GM15510 (cell line): ENCODE results near the gene TSPAN5.

ENCODE experiments used
- POLR2A ChIP-seq: IDR thresholded peaks from 3 replicates; pipeline ENCODE4 v1.6.1; 2011; ENCODE audit warnings: borderline replicate concordance; ENCODE audit not compliant: insufficient read length; ENCODE audit errors: extremely low read depth

The TSPAN5 gene

GRCh38 chr4:98639523-98639922 lies 18.9 kb downstream of the TSPAN5 start:
- TF ChIP-seq POLR2A, result no peak

- TF ChIP-seq POLR2A, result no peak
These were observed 19.3 kb downstream of the TSPAN5 start for GRCh38 chr4:98639108-98639507.

- no peak for TF ChIP-seq POLR2A
These were observed 19.8 kb downstream of the TSPAN5 start for GRCh38 chr4:98638661-98639060.

DNA sequence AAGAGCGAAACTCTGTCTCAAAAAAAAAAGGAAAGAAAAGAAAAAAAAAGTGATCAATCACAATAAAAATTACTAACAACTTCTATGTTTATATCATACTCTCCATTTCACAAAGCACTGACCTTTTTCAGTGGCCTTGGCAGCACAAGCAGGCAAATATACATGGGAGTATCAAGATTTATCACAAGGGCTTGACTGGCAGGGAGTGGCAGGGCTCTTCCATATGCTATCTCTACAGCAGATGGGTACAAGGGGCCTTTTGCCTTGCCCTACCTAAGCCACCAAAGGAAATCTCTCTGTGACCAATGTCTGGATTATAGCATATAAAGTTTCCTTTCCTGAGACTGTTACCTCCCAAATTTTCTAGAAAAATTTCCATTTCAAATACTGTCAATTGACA lies 24.4 kb downstream of the TSPAN5 start:
- no peak for TF ChIP-seq POLR2A

DNA sequence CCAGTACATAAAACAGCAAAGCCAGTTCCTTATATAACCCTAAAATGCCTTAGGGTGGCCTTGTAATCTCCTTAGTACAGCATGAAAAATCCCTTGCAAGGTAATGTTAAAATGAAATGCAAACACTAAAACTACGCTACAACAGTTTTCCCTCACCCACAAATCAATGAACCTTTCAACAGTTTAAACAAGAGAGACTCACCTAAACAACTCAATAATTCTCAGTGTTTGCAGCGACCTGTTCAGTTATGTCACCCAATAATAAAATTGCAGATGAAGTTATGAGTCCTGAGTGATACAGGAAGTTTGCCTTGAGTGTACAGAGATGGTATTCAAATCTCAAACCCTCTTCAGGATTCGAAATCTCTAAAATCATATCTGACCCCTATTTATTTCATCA lies 25.3 kb downstream of the TSPAN5 start:
- no peak for TF ChIP-seq POLR2A

- TF ChIP-seq POLR2A, result no peak
These were observed 26.2 kb downstream of the TSPAN5 start for GRCh38 chr4:98632258-98632657.

- TF ChIP-seq POLR2A, result no peak
These were observed 26.9 kb downstream of the TSPAN5 start for GRCh38 chr4:98631506-98631905.

DNA sequence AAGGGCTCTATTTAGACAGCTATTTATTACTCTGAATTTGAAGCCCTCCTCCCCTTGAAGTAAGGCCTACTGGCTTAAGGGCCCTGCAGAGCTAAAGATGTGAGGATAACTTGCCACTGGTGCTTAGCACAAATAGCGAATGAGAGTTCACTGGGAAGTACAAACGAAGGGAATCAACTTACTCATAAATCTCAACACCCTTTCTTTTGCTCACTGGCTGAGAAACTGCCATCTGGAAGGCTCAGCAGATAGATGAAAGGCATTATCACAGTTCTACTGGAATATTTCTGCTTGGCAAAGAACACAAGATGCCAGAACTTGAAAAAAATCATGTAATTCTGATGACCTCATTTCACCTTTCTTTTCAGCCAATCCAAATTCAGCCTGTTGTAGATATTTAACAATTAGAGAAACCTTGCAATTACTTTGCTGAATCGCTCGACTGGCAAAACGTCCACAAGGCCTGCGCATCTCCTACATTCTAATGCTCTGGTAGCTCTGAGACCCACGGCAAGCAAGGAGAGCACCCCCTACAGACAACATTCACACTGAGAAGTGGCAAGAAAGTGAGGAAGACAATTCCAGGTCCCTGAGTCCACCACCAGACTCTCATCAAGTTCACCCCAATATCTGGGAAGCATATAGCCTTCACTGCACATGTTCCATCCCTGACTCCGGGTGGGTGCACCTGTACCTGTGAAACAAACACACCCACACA lies 27.5 kb downstream of the TSPAN5 start:
- no peak for TF ChIP-seq POLR2A

DNA sequence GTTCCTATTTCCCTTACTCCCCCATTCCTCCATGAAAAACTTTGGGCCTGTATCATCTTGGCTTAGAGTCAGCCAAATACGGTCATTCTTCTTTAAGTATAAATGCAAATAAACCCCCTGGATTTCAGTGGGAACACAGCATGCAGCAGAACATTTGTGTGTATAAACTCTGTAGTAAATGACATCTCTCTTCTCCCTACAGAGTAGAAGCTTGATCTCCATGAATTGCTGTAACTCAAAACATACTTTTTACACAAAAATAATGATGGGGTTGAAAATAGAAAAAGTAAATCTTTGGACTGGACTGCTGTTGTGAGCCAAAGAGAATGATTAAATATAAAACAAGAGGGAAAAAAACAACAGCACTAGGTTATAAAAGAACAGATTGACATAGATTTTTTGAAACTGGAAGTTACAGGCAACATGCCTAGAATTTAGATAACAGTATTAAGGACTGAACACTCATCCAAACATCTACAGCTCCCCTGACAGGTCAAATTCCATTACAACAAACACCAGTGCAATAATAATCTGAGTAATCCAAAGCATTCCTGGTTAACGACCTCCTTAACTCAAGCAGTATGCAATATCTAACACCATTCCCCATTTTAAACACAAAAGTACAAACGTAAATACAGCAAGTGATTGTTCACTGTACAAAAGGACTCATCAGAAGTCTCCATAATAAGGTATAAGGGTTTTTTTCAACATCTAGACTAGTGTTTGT lies 30.7 kb downstream of the TSPAN5 start:
- TF ChIP-seq POLR2A, result no peak

DNA sequence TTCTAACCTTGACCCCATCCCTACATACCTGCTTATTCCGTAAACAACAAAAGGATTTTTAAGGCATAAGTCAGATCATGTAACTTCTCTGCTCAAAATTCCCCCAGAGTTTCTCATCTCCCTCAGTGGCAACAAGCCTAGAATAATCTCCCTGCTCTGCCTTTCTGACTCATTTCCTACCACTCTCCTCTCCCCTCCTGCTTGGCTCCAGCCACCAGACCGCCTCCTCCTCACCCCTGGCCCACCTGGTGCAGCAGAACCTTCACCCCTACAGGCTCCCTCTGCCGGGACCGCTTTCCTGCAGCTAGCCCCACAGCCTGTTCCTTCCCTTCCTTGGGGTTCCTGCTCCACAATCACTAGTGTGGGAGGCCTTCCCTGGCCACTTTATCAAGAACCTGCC lies 32.1 kb downstream of the TSPAN5 start:
- TF ChIP-seq POLR2A, result no peak

DNA sequence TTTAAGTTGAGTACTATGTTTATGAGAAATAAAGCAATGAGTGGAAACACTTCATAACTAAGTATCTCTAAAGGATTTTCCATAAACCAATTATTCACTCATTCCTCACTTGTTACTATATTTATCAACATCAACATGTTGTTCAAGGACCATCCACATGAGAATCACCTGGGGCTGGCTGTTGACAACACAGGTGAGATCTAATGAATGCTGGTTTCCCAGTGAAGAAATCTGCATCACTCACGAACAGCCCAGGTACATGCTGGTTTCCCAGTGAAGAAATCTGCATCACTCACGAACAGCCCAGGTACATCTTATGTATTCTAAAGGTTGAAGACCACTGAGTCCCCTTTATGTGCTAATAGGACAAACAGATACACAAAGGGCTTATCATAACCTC lies 32.5 kb downstream of the TSPAN5 start:
- no peak for TF ChIP-seq POLR2A

DNA sequence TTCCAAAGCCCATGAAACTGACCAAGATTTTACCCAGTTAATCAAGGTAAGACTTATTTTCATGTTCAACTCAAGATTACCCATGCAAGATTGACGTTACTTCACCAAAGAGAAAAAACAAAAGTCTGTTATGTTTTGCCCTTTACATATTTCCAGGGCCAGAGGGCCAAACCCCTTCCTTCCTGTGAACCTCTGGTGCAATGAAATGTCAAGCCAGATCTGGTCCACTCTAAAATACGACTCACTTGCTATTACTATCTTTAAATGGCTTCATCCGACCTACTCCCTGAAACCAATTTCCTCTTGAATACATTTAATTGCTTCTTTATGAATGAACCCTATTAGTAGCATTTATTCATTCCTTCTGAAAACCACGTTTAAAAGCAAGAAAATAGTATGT lies 33.0 kb downstream of the TSPAN5 start:
- TF ChIP-seq POLR2A, result no peak

GRCh38 chr4:98624642-98625041 lies 33.8 kb downstream of the TSPAN5 start:
- TF ChIP-seq POLR2A, result no peak

DNA sequence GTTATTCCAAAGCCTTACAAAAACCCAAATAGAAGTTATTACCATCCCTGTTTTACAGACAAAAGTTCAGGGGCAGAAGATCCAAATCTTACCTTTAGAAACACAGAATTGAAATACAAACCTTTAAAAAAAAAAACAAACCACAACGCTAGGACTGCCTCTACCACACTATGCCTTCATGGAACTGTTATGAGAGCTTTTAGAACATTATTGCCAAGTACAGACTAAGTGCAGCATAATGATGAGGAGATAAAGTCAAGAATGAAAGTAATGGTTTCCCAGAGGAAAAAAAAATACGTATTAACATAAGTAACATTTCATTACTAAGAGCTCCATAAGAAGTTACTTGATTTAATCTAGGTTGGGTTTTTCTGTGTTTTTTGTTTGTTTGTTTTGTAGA lies 34.3 kb downstream of the TSPAN5 start:
- TF ChIP-seq POLR2A, result no peak

DNA sequence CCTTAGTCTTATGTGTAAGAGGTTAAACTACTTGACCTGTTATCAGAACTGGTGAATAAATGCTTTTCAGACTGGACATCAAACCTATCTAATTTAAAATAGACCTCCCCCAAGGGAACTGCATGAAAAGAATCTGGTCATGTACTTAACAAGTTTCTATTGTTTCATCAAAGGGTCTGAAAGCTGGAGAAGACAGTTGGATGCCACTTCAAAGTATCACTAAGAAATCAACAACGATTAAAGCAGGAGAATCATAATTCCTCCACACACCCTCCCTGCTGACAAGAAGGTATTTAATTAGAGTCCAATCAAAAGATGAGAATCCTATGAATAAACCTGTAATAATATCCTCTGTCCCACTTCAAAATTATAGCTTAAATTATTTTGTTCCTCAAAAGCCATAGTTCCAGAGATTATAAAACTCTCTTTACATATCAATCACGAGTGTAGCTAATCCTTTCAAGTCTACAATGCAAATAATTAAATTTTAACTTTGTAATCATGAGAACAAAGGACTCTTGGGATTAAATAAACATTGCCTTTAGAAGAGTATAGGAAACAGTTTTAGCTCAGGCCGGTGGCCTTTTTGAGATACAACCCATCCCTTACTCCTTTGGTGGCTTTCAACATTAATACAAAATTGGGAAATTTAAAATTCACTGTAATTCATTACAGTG lies 35.1 kb downstream of the TSPAN5 start:
- TF ChIP-seq POLR2A, result no peak
